ENCODE data around the gene C1QL2.

C1QL2 gene

DNA sequence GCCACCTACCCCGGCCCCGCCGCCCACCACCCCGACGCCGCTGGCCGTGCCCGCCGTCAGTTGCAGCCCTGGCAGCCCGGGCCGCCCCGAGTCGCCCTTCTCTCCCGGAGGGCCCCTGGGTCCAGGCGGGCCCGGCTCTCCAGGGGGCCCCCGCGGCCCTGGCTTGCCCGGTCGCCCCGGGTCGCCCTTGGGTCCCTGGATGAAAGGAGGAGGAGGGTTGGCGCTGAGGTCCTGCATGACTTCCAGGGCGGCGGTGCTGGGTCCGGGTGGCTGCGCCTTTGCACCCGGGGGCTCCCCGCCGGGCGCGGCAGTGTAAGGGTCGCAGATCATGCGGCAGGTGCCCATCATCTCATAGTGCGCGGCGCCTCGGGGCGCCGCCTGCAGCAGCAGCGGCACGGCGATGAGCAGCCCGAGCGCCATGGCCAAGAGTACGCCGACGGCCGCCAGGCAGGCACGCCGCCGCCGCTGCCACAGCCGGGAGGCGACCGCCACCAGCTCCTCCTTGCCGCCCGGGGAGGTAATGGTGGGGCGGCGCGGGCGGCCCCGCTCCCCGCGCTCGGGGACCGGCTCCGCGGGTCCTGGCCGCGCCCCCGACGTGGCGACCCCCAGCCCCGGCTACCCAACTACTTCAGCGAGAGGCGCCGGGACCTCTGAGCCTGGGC lies 570 bp downstream of the C1QL2 start:
- peaks cover 58% of the 10 kb centered on the region for H3K27me3 ChIP-seq (replicated peaks)
- TF ChIP-seq, protein P1, sequence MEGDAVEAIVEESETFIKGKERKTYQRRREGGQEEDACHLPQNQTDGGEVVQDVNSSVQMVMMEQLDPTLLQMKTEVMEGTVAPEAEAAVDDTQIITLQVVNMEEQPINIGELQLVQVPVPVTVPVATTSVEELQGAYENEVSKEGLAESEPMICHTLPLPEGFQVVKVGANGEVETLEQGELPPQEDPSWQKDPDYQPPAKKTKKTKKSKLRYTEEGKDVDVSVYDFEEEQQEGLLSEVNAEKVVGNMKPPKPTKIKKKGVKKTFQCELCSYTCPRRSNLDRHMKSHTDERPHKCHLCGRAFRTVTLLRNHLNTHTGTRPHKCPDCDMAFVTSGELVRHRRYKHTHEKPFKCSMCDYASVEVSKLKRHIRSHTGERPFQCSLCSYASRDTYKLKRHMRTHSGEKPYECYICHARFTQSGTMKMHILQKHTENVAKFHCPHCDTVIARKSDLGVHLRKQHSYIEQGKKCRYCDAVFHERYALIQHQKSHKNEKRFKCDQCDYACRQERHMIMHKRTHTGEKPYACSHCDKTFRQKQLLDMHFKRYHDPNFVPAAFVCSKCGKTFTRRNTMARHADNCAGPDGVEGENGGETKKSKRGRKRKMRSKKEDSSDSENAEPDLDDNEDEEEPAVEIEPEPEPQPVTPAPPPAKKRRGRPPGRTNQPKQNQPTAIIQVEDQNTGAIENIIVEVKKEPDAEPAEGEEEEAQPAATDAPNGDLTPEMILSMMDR (IDR thresholded peaks at IDR 0.05; ENCODE audit: low read depth, low read length, missing control alignments) = no peak
- no peak for DNase-seq
- in situ Hi-C loops (cut with HindIII; ENCODE audit: low pct_ligation_motif_present, low sequenced_read_pairs) = no loop called here
- no peak overlapping the region for H3K4me3 ChIP-seq (ENCODE audit: low read depth, low read length)
- no peak overlapping the region for H3K27ac ChIP-seq
- H3K36me3 ChIP-seq (replicated peaks) = no peaks in the 10 kb centered on the region

DNA sequence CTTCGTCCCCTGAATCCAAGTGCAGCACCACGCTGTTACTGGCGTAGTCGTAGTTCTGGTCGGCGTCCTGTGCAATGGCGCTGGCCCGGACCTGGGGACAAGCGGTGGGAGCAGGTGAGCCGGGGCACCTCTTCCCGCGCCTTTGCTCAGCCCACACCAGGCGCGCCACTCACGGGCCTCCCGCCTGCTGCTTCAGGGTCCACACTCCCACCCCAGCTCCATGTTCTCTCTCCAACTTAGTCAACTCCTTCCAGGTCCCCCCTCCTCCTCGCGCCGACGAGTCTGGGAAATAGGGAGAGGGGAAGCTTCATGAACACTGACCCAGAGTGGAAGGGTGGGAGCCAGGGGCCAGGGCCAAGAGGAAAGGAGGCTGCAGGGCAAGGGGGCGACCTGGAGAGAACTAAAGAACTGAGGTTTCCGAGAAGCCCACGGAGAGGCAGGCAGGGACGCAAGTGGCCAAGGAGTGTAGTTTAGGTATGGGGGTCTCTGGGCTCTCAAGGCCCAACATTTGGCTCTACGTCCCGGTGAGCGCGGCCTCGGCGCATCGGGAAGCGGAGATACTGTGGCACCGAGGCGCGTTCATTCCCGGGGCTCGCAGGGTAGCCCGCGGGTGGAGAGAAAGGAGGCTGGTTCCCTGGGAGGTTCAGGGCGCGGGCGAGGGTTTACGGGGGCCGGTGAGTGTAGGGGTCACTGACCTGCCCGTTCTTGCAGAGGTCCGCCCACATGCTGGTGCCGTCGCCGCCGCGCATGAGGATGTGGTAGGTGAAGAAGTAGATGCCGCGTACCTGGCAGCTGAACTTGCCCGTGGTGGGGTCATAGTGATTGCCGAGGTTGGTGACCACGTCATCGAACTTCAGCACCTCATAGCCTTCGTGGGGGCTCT lies 1.4 kb downstream of the C1QL2 start:
- no peak for DNase-seq
- Histone ChIP-seq H3K27ac (no peak overlapping the region), H3K36me3 (replicated peaks) (no peaks in the 10 kb centered on the region), H3K4me3 (ENCODE audit: low read depth, low read length) (no peak overlapping the region), H3K27me3 (replicated peaks) (peaks cover 60% of the 10 kb centered on the region)
- TF ChIP-seq, protein P1 (IDR thresholded peaks at IDR 0.05; ENCODE audit: low read depth, low read length, missing control alignments) = no peak
- in situ Hi-C loops (cut with HindIII; ENCODE audit: low pct_ligation_motif_present, low sequenced_read_pairs) = no loop called here

DNA sequence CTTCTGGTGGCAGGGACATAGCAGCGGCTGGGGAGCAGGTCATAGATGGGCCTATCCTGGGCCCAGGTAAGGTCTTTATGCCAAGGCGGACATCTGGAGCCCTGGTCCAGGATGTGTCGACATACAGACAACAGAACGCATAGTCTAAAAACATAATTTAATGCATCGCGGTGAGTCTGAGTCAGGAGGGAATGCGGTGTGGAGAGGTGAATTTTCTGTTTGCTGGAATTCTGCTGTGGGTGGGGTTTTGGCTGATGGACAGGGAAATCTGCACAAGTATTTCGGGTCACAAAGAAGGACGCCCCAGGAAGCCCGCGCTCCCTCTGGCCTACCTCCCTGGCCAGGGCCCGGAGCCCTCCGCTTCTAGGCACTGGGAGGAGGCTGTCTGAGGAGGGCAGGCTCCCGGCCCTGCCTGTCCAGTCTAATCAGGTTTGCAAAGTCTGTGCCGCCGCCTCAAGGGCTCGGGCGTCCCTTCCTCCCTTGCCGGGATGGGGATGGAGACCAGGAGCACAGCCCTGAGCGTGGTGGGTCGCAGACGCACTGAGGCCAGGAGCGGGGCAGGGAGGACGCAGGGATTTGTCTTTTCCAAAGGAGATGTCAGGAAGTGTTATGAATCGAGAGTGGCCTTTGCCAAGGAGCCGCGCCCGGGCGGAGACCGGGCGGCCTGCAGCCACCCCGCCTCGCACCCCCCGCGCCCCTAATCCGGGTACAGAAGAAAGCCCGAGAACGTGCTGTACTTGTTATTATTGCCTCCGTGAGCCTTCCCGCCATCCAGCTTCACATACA lies 2.3 kb downstream of the C1QL2 start:
- in situ Hi-C loops (cut with HindIII; ENCODE audit: low pct_ligation_motif_present, low sequenced_read_pairs) = no loop called here
- H3K27me3 ChIP-seq (replicated peaks) = peaks cover 60% of the 10 kb centered on the region

DNA sequence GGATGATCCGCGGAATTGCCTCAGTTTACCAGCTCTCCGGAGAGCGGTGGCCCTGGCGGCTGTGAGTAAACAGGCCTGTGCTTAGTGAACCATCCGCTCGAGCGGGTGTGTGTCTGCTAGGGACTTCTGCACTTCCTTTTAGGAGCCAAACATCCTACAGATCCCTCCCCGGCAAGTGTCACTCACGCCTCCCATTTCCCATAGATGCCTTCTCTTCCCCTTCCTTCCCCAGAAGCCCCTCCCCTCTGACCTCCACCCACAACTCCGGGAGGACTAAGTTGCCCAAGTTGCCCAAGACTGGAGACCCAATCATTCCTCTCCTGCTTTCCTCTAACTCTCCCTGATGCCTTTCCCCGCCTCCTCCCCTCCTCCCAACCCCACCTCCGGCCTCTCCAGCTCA lies 2.9 kb downstream of the C1QL2 start:
- TF ChIP-seq, protein P1 (IDR thresholded peaks at IDR 0.05; ENCODE audit: low read depth, low read length, missing control alignments) = no peak
- H3K4me3 ChIP-seq (ENCODE audit: low read depth, low read length) = no peak overlapping the region
- in situ Hi-C loops (cut with HindIII; ENCODE audit: low pct_ligation_motif_present, low sequenced_read_pairs) = no loop called here
- no peak overlapping the region for H3K27ac ChIP-seq
- no peak for DNase-seq
- H3K27me3 ChIP-seq (replicated peaks) = peaks cover 58% of the 10 kb centered on the region
- H3K36me3 ChIP-seq (replicated peaks) = no peaks in the 10 kb centered on the region

More for the DNA sequence above, 2.3 kb downstream of the C1QL2 start:
- no peak overlapping the region for H3K27ac ChIP-seq
- no peak overlapping the region for H3K4me3 ChIP-seq (ENCODE audit: low read depth, low read length)
- H3K36me3 ChIP-seq (replicated peaks) = no peaks in the 10 kb centered on the region
- TF ChIP-seq, protein P1 (IDR thresholded peaks at IDR 0.05; ENCODE audit: low read depth, low read length, missing control alignments) = no peak
- DNase-seq = no peak

GRCh38 chr2:119154076-119154475 lies 4.5 kb downstream of the C1QL2 start:
- DNase-seq = no peak
- Histone ChIP-seq H3K27ac (no peak overlapping the region), H3K4me3 (ENCODE audit: low read depth, low read length) (no peak overlapping the region), H3K27me3 (replicated peaks) (peaks cover 46% of the 10 kb centered on the region), H3K36me3 (replicated peaks) (no peaks in the 10 kb centered on the region)
- in situ Hi-C loops (cut with HindIII; ENCODE audit: low pct_ligation_motif_present, low sequenced_read_pairs) = no loop called here
- TF ChIP-seq, protein P1 (IDR thresholded peaks at IDR 0.05; ENCODE audit: low read depth, low read length, missing control alignments) = no peak
